H9 (cell line): ENCODE results near the gene SARNP. TPM values are rescaled to one million over a fixed set of nuclear protein-coding genes. Genes with fewer than 3 reads are reported as not detected.

Source experiments
- DNase-seq: peaks from one replicate; pipeline ENCODE4 v3.0.0-alpha.2; 2017
- H2AFZ ChIP-seq: one replicate; pipeline ENCODE4 v1.6.1; 2013; ENCODE audit warnings: mild to moderate bottlenecking, low read length, control low read depth, moderate library complexity
- H2AK5ac ChIP-seq: 2 replicates; pipeline ENCODE4 v1.6.1; 2013; ENCODE audit warnings: low read length, control low read depth, mixed read lengths; ENCODE audit not compliant: insufficient read length
- H2BK120ac ChIP-seq: one replicate; pipeline ENCODE4 v1.6.1; 2013; ENCODE audit warnings: low read depth, mild to moderate bottlenecking, low read length, control low read depth, inconsistent platforms; ENCODE audit not compliant: poor library complexity, severe bottlenecking
- H2BK12ac ChIP-seq: 2 replicates; pipeline ENCODE4 v1.6.1; 2013; ENCODE audit warnings: low read length, control low read depth, mixed read lengths, low read depth; ENCODE audit not compliant: insufficient read length
- H2BK15ac ChIP-seq: 2 replicates; pipeline ENCODE4 v1.6.1; 2013; ENCODE audit warnings: low read depth, low read length, control low read depth
- H2BK20ac ChIP-seq: one replicate; pipeline ENCODE4 v1.6.1; 2013; ENCODE audit warnings: low read depth, mild to moderate bottlenecking, low read length, control low read depth, inconsistent platforms; ENCODE audit not compliant: poor library complexity, severe bottlenecking
- H2BK5ac ChIP-seq: 2 replicates; pipeline ENCODE4 v1.6.1; 2013; ENCODE audit warnings: low read length, control low read depth, mixed read lengths; ENCODE audit not compliant: insufficient read length
- H3K14ac ChIP-seq: 2 replicates; pipeline ENCODE4 v1.6.1; 2013; ENCODE audit warnings: low read length, control low read depth; ENCODE audit not compliant: insufficient read depth
- H3K18ac ChIP-seq: 2 replicates; pipeline ENCODE4 v1.6.1; 2013; ENCODE audit warnings: low read depth, mild to moderate bottlenecking, mixed read lengths, low read length, control low read depth; ENCODE audit not compliant: insufficient read length
- H3K23ac ChIP-seq: 2 replicates; pipeline ENCODE4 v1.6.1; 2013; ENCODE audit warnings: low read length, control low read depth, mixed read lengths, low read depth; ENCODE audit not compliant: insufficient read length
- H3K23me2 ChIP-seq: 2 replicates; pipeline ENCODE4 v1.6.1; 2013; ENCODE audit warnings: low read depth, mild to moderate bottlenecking, mixed read lengths, low read length, control low read depth; ENCODE audit not compliant: insufficient read length, poor library complexity, severe bottlenecking
- H3K27ac ChIP-seq: 2 replicates; pipeline ENCODE4 v1.5.1; 2013; ENCODE audit warnings: low read length, control low read depth, mixed read lengths, low read depth; ENCODE audit not compliant: insufficient read length
- H3K27me3 ChIP-seq: 2 replicates; pipeline ENCODE4 v1.6.1; 2013; ENCODE audit warnings: low read length, control low read depth, inconsistent platforms; ENCODE audit not compliant: insufficient read depth
- H3K4ac ChIP-seq: 2 replicates; pipeline ENCODE4 v1.6.1; 2013; ENCODE audit warnings: low read depth, mild to moderate bottlenecking, control low read depth, inconsistent platforms, low read length, moderate library complexity
- H3K4me1 ChIP-seq: 2 replicates; pipeline ENCODE4 v1.6.1; 2013; ENCODE audit warnings: low read length, control low read depth, inconsistent platforms; ENCODE audit not compliant: insufficient read depth
- H3K4me2 ChIP-seq: 2 replicates; pipeline ENCODE4 v1.6.1; 2013; ENCODE audit warnings: low read length, control low read depth, mixed read lengths; ENCODE audit not compliant: insufficient read length, insufficient read depth
- H3K56ac ChIP-seq: 2 replicates; pipeline ENCODE4 v1.6.1; 2013; ENCODE audit warnings: low read depth, mild to moderate bottlenecking, mixed read lengths, low read length, control low read depth; ENCODE audit not compliant: insufficient read length
- H3K79me1 ChIP-seq: 2 replicates; pipeline ENCODE4 v1.6.1; 2013; ENCODE audit warnings: low read depth, mild to moderate bottlenecking, moderate library complexity, low read length, control low read depth, inconsistent platforms; ENCODE audit not compliant: insufficient read depth, poor library complexity, severe bottlenecking
- H3K79me2 ChIP-seq: 2 replicates; pipeline ENCODE4 v1.6.1; 2013; ENCODE audit warnings: low read length, control low read depth, inconsistent platforms; ENCODE audit not compliant: insufficient read depth
- H3K9ac ChIP-seq: 2 replicates; pipeline ENCODE4 v1.6.1; 2013; ENCODE audit warnings: low read length, control low read depth, mixed read lengths; ENCODE audit not compliant: insufficient read length; ENCODE audit errors: extremely low read depth
- H3K9me3 ChIP-seq: one replicate; pipeline ENCODE4 v1.6.1; 2013; ENCODE audit warnings: low read depth, low read length, inconsistent platforms; ENCODE audit not compliant: control insufficient read depth
- H3T11ph ChIP-seq: one replicate; pipeline ENCODE4 v1.6.1; 2013; ENCODE audit warnings: mild to moderate bottlenecking, low read length, control low read depth, inconsistent platforms
- H4K20me1 ChIP-seq: one replicate; pipeline ENCODE4 v1.6.1; 2013; ENCODE audit not compliant: control insufficient read depth, insufficient read length, insufficient read depth
- H4K5ac ChIP-seq: 2 replicates; pipeline ENCODE4 v1.6.1; 2013; ENCODE audit warnings: low read depth, mild to moderate bottlenecking, mixed read lengths, low read length, control low read depth; ENCODE audit not compliant: insufficient read length
- H4K8ac ChIP-seq: replicated peaks from 2 replicates; pipeline ENCODE4 v1.6.1; 2013; ENCODE audit warnings: low read length, control low read depth, mixed read lengths, low read depth; ENCODE audit not compliant: insufficient read length
- H4K91ac ChIP-seq: 2 replicates; pipeline ENCODE4 v1.6.1; 2013; ENCODE audit warnings: low read depth, mild to moderate bottlenecking, moderate library complexity, mixed read lengths, low read length, control low read depth; ENCODE audit not compliant: insufficient read length
- H3K27ac Mint-ChIP-seq, 3 experiments: 2 replicates in 2 of 3; 3 replicates in 1 of 3; pipeline ENCODE4 v1.8.0; 2020 to 2021; ENCODE audit warnings: mixed read lengths in 3 of 3, mild to moderate bottlenecking in 1 of 3, moderate library complexity in 1 of 3
- H3K27me3 Mint-ChIP-seq: 2 replicates; pipeline ENCODE4 v1.8.0; 2021; ENCODE audit warnings: low read depth, mild to moderate bottlenecking, moderate library complexity, mixed read lengths
- H3K36me3 Mint-ChIP-seq, 3 experiments: 2 replicates in 2 of 3; 3 replicates in 1 of 3; pipeline ENCODE4 v1.8.0; 2020 to 2021; ENCODE audit warnings: low read depth in 3 of 3, mixed read lengths in 3 of 3; ENCODE audit not compliant: insufficient read depth in 1 of 3
- H3K4me1 Mint-ChIP-seq, 2 experiments: 2 replicates each; pipeline ENCODE4 v1.8.0; 2020; ENCODE audit warnings: mixed read lengths in 2 of 2
- H3K4me3 Mint-ChIP-seq, 2 experiments: 2 replicates in 1 of 2; 3 replicates in 1 of 2; pipeline ENCODE4 v1.8.0; 2020 to 2021; ENCODE audit warnings: mild to moderate bottlenecking in 2 of 2, mixed read lengths in 2 of 2, moderate library complexity in 1 of 2
- H3K9me3 Mint-ChIP-seq, 2 experiments: 2 replicates in 1 of 2; 3 replicates in 1 of 2; pipeline ENCODE4 v1.8.0; 2020; ENCODE audit warnings: mild to moderate bottlenecking in 2 of 2, mixed read lengths in 2 of 2, moderate library complexity in 1 of 2
- WGBS: extraction: QIAGEN DNeasy Blood & Tissue Kit; methylation state at CpG from one replicate; pipeline ENCODE4 v1.1.7; 2013; ENCODE audit warnings: missing lambda C conversion rate, low lambda C conversion rate, mixed read lengths; ENCODE audit not compliant: insufficient read length; ENCODE audit errors: extremely low coverage; 5-methylcytosine and 5-hydroxymethylcytosine counted together
- total RNA-seq: library from RNA; stranded (reverse); gene quantifications from 2 replicates; pipeline ENCODE4 v1.2.1, GENCODE V29; 2021
- TF ChIP-seq, protein P1 (sequence below): fragments of 200-600 bp; sonication (generic); conservative IDR thresholded peaks from 3 replicates; pipeline ENCODE4 v1.8.0; 2021; ENCODE audit warnings: antibody characterized with exemption, mild to moderate bottlenecking

The SARNP gene
- total RNA-seq, 1 experiment from 2014 or later, result 127 TPM

GRCh38 chr12:55852740-55853139 is 35.2 kb upstream of the SARNP start:
- Histone ChIP-seq H3K56ac (no peak overlapping the region), H3K4me1 (no peaks in the 10 kb centered on the region), H3K23me2 (no peaks in the 10 kb centered on the region), H3K23ac (no peak overlapping the region), H3K14ac (no peak overlapping the region), H2AFZ (no peak overlapping the region), H3K27ac (no peak overlapping the region), H3K4ac (no peak overlapping the region), H4K20me1 (no peaks in the 10 kb centered on the region), H4K5ac (no peak overlapping the region), H4K8ac (no peak overlapping the region), H3K9me3 (no peaks in the 10 kb centered on the region), H3K9ac (no peak overlapping the region), H3K18ac (no peak overlapping the region), H2BK15ac (no peak overlapping the region), H3T11ph (no peak overlapping the region), H3K4me2 (no peak overlapping the region), H2BK120ac (no peak overlapping the region), H3K79me2 (no peaks in the 10 kb centered on the region), H2BK12ac (no peak overlapping the region), H3K27me3 (no peaks in the 10 kb centered on the region), H4K91ac (no peak overlapping the region), H2BK5ac (no peak overlapping the region), H3K79me1 (no peaks in the 10 kb centered on the region), H2AK5ac (no peak overlapping the region), H2BK20ac (no peak overlapping the region)
- Mint-ChIP-seq H3K27ac (no peak overlapping the region), H3K4me1 (peaks cover 5 to 9% of the 10 kb centered on the region in 2 experiments), H3K27me3 (peaks cover 6% of the 10 kb centered on the region), H3K9me3 (no peaks in the 10 kb centered on the region), H3K36me3 (no peaks in the 10 kb centered on the region), H3K4me3 (no peak overlapping the region)
- no peak for DNase-seq
- no CpG with 5 or more reads among the region's 1 CpG for WGBS
- TF ChIP-seq, protein P1, sequence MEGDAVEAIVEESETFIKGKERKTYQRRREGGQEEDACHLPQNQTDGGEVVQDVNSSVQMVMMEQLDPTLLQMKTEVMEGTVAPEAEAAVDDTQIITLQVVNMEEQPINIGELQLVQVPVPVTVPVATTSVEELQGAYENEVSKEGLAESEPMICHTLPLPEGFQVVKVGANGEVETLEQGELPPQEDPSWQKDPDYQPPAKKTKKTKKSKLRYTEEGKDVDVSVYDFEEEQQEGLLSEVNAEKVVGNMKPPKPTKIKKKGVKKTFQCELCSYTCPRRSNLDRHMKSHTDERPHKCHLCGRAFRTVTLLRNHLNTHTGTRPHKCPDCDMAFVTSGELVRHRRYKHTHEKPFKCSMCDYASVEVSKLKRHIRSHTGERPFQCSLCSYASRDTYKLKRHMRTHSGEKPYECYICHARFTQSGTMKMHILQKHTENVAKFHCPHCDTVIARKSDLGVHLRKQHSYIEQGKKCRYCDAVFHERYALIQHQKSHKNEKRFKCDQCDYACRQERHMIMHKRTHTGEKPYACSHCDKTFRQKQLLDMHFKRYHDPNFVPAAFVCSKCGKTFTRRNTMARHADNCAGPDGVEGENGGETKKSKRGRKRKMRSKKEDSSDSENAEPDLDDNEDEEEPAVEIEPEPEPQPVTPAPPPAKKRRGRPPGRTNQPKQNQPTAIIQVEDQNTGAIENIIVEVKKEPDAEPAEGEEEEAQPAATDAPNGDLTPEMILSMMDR, result no peak
